Epithelial cell of esophagus (primary cell): ENCODE results near the gene DHX29.
A peak's percentile ranks its signal among the peaks of the same experiment; 100 is the strongest.
"Not testable (repeated sequence)": the region's sequence is repeated elsewhere in the genome, so short reads cannot be mapped to it uniquely, and the experiment has no call there.

Experiments
- DNase-seq: peaks from one replicate; pipeline ENCODE4 v3.0.0; 2010; ENCODE audit warnings: low read depth
- H3K4me3 ChIP-seq: 2 replicates; pipeline ENCODE4 v1.5.1; 2011; ENCODE audit warnings: mild to moderate bottlenecking, low read length, control low read depth
- TF ChIP-seq, protein P1 (sequence below): IDR thresholded peaks from 2 replicates; pipeline ENCODE4 v1.5.1; 2011; ENCODE audit warnings: low read depth, mild to moderate bottlenecking, low read length, control low read depth, inconsistent platforms; ENCODE audit not compliant: insufficient read depth; ENCODE audit errors: missing control alignments

DHX29 gene

DNA sequence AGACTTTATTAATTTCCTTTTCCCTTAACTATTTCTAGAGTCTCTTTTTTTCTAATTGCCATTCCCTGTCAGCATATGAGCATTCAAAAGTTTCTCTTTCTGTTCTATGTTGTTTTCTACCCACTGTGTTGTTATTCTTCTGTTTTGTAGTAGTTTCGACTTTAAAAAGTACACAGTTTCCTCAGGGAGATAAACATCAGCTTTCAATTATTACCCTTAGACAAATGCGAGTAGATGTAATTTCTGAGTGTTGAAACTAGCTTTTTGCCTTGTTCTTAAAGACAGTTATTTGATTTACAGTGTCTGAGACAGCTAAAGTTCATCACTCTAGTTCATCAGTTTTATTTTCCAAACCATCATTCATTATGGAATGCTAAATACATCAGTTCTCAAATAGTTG lies 19.8 kb upstream of the DHX29 start:
- no peak for DNase-seq
- TF ChIP-seq, protein P1, sequence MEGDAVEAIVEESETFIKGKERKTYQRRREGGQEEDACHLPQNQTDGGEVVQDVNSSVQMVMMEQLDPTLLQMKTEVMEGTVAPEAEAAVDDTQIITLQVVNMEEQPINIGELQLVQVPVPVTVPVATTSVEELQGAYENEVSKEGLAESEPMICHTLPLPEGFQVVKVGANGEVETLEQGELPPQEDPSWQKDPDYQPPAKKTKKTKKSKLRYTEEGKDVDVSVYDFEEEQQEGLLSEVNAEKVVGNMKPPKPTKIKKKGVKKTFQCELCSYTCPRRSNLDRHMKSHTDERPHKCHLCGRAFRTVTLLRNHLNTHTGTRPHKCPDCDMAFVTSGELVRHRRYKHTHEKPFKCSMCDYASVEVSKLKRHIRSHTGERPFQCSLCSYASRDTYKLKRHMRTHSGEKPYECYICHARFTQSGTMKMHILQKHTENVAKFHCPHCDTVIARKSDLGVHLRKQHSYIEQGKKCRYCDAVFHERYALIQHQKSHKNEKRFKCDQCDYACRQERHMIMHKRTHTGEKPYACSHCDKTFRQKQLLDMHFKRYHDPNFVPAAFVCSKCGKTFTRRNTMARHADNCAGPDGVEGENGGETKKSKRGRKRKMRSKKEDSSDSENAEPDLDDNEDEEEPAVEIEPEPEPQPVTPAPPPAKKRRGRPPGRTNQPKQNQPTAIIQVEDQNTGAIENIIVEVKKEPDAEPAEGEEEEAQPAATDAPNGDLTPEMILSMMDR: no peak
- no peak overlapping the region for H3K4me3 ChIP-seq

DNA sequence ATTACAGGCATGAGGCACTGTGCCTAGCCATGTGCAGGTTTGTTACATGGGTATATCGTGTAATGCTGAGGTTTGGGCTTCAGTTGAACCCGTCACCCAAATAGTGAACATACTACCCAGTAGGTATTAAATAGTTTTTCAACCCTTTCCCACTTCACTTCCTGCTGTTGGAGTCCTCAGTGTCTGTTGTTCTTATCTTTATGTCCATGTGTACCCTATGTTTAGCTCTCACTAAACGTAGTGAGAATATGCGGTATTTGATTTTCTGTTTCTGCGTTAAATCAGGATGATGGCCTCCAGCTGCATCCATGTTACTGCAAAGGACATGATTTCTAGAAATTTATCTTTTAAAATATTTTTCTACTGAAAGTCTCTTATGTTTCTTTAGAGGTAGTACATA lies 18.1 kb upstream of the DHX29 start:
- TF ChIP-seq, protein P1: no peak
- DNase-seq: no peak
- no peak overlapping the region for H3K4me3 ChIP-seq

DNA sequence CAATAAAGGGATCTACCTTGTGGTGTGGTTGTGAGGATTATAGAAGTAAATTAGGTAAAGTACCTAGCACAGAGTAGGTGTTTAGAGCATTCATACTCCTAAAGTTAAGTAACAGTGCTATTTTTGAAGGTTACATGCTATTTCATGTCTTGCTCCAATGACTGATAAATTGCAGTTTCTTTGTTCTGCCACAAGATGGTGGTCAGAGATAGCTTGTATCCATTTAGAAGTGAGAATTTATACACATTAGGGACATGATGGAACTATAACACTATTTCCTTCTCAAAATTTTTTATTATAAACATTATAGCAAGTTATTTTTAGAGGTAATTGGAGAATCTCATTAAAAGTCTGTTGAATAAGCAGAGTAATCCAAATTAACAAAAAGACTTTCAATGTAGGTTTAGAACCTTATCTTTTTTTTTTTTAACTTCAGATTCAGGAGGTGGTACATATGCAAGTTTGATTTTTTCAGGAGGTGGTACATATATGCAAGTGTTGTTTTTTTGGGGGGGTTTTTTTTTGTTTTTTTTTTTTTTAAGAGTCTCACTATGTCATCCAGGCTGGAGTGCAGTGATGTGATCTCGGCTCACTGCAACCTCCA lies 17.4 kb upstream of the DHX29 start:
- peak; percentile 54 for DNase-seq
- TF ChIP-seq, protein P1: peak; percentile 57
- H3K4me3 ChIP-seq: no peak overlapping the region

DNA sequence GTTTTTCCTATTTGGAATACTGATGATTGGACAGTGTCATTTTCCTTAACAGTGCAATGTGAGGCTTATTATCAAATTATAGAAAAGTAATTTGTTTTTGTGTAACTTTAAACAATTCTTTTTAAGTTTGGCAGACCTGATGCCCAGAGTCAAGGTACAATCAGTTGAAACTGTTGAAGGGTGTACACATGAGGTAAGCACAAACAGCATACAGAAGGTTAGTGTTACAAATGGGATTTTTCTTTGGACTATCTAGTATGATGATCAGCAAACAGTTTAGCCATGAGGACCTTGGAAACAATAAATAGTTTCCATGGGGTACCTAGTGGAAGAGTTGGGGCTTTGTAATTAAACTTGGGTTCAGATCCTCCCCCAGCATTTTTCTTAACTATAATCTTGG lies 16.5 kb upstream of the DHX29 start:
- H3K4me3 ChIP-seq: no peak overlapping the region
- DNase-seq: no peak
- TF ChIP-seq, protein P1: no peak

DNA sequence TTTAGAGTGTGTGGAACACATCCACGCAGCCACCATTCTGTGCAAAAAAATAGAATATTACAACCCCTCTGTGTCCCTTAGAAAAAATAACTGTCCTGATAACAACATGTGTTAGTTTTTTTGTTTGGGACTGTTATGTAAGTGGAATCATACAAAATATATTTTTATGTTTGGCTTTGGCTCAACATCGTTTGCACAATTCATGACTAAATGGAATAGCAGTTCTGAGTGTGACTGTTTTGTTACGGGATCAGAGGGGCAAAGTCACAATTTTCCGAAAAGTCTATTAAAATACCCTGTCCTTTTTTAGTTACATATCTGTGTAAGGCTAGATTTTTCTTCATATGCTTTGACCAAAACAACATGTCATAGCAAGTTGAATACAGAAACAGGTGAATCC lies 13.1 kb upstream of the DHX29 start:
- DNase-seq: no peak
- TF ChIP-seq, protein P1: no peak
- no peak overlapping the region for H3K4me3 ChIP-seq

DNA sequence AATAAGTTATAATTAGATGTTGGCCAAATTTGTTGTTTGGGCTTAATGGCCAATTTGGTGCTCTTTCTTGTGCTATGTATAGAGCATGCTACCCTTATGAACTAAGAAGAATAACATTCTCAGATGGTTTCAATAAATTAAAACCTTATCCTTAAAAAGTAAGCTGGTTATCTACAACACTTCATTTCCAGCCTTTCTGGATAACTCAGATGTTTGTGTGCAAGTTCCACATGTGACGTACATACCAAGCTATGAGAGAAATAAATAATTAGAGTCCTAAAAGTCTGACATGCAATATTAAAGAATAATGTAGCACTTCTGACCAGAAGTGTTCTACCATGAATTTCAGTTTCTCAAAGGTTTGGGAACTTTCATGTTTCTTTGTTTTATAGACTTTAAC lies 12.0 kb upstream of the DHX29 start:
- TF ChIP-seq, protein P1: no peak
- no peak overlapping the region for H3K4me3 ChIP-seq
- DNase-seq: no peak

DNA sequence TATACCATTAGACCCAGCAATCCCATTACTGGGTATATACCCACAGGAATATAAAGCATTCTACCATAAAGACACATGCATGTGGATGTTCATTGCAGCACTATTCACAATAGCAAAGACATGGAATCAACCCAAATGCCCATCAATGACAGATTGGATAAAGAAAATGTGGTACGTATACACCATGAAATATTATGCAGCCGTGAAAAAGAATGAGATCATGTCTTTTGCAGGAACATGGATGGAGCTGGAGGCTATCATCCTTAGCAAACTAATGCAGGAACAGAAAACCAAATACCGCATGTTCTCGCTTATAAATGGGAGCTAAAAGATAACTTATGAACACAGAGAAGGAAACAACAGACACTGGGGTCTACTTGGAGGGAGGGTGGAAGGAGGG lies 10.7 kb upstream of the DHX29 start:
- DNase-seq, H3K4me3 ChIP-seq: not testable (repeated sequence)
